Measurements from ENCODE around the gene USP24. TPM values are rescaled to one million over a fixed set of nuclear protein-coding genes. Genes with fewer than 3 reads are reported as not detected.

Gene USP24
- total and polyA plus RNA-seq, 3 experiments from 2014 or later = 7.5 to 51.6 (median 51.5) TPM

DNA sequence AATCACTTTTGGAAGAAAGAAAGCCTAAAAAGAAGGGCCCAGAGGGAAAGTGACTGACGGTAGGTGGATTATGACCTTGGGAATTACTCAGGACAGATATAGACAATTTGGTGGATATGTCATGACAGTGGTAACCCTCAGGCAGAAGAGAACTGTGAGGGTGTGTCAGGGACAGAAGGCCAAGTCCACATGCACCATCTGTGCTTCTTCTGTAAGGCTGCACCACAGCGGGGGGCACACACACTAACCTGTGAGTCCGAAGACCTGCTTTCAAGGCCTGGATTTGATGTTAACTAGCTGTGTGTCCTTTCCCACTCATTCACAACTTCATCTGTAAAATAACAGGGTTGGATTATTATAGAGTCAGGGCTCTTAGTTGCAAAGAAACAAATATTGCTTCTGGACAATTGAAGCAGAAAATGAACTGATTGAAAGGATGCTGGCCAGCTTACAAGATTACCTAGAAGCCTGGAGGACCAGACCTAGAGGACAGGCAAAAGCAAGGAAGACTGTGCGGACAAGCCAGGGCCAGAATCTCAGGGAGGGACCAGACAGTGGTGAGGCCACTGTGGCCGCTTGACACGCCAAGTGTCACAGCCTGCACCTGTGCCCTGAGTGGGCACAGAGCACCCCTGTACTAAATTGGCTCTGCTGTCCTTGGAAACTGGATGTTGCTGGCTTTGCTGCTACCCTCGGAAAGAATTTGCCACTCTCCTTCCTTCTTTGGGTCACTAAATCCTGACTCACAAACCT lies 34.7 kb upstream of the USP24 start:
- no peaks in the 10 kb centered on the region for H3K4me1 ChIP-seq (ENCODE audit: insufficient read depth, low read length)
- H3K27me3 Mint-ChIP-seq = peaks cover 0 to 5% of the 10 kb centered on the region in 2 donors
- H3K4me3 ChIP-seq (ENCODE audit: low read length) = no peak overlapping the region
- H3K36me3 ChIP-seq (ENCODE audit: insufficient read depth, low read length) = no peaks in the 10 kb centered on the region
- no peaks in the 10 kb centered on the region for H3K9me3 ChIP-seq (ENCODE audit: low read length)
- no peaks in the 10 kb centered on the region for H3K36me3 Mint-ChIP-seq
- DNase-seq = no peak
- H3K9me3 Mint-ChIP-seq = no peaks in the 10 kb centered on the region
- H3K27ac ChIP-seq (ENCODE audit: low read depth, low read length) = no peak overlapping the region
- H3K27ac Mint-ChIP-seq = peak overlapping the region in 1 of 8 donors; percentile 30
- no peak overlapping the region for H3K4me3 Mint-ChIP-seq
- CTCF ChIA-PET = no interaction called here
- POLR2A ChIA-PET = no interaction called here
- H3K27me3 ChIP-seq (ENCODE audit: insufficient read depth, low read length, poor library complexity, severe bottlenecking) = no peaks in the 10 kb centered on the region
- no peaks in the 10 kb centered on the region for H3K4me1 Mint-ChIP-seq

DNA sequence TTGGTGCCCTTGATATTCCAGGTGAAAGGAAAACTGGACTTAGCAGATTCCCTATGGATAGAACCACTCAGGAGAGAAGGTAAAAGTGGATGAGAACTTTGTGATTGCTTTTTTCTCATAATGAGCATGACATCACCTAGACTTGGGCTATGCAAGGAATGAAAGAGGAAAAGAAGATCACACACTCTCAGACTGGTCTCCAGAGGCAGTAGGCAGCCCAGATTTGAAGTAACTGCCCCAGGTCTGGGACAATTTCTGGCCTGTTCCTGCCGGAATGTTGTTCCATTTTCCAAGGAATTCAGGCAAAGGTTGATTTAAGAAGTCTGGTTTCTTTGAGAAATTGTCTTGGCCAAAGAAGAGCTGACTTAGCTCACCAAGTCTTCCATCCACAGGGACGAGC lies 31.7 kb upstream of the USP24 start:
- Histone ChIP-seq H3K4me1 (ENCODE audit: insufficient read depth, low read length) (no peaks in the 10 kb centered on the region), H3K4me3 (ENCODE audit: low read length) (no peak overlapping the region), H3K9me3 (ENCODE audit: low read length) (no peaks in the 10 kb centered on the region), H3K36me3 (ENCODE audit: insufficient read depth, low read length) (no peaks in the 10 kb centered on the region), H3K27me3 (ENCODE audit: insufficient read depth, low read length, poor library complexity, severe bottlenecking) (no peaks in the 10 kb centered on the region), H3K27ac (ENCODE audit: low read depth, low read length) (no peak overlapping the region)
- H3K4me3 Mint-ChIP-seq = no peak overlapping the region
- no peaks in the 10 kb centered on the region for H3K4me1 Mint-ChIP-seq
- H3K27ac Mint-ChIP-seq = no peak overlapping the region
- H3K9me3 Mint-ChIP-seq = no peaks in the 10 kb centered on the region
- ChIA-PET POLR2A (no interaction called here), CTCF (no interaction called here)
- DNase-seq = no peak
- no peaks in the 10 kb centered on the region for H3K36me3 Mint-ChIP-seq
- H3K27me3 Mint-ChIP-seq = peaks cover 0 to 7% of the 10 kb centered on the region in 2 donors

DNA sequence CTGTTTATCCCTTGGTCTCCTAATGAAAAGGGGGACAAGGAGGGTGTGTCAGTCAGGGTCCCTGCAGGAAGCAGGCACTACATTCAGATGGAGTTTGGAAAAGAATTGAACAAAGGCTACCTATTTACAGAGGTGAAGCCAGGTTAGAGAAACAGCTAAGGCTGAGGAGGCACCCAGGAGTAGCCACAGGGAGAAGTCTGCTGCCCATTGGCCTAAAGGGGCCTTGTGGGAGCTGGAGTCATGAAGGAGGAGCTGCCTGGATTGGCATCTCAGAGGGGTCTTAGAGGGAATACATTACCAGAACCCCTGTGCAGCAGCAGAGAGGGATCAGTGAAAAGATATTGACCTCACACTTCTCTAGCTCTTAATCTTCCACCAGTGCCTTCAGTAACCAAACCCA lies 31.2 kb upstream of the USP24 start:
- H3K4me1 Mint-ChIP-seq = no peaks in the 10 kb centered on the region
- H3K27ac ChIP-seq (ENCODE audit: low read depth, low read length) = no peak overlapping the region
- no peak for DNase-seq
- H3K9me3 Mint-ChIP-seq = no peaks in the 10 kb centered on the region
- peaks cover 0 to 1% (median 0%) of the 10 kb centered on the region in 3 donors for H3K36me3 Mint-ChIP-seq
- no peaks in the 10 kb centered on the region for H3K9me3 ChIP-seq (ENCODE audit: low read length)
- no peaks in the 10 kb centered on the region for H3K4me1 ChIP-seq (ENCODE audit: insufficient read depth, low read length)
- ChIA-PET POLR2A (no interaction called here), CTCF (no interaction called here)
- no peak overlapping the region for H3K4me3 ChIP-seq (ENCODE audit: low read length)
- no peak overlapping the region for H3K4me3 Mint-ChIP-seq
- no peaks in the 10 kb centered on the region for H3K36me3 ChIP-seq (ENCODE audit: insufficient read depth, low read length)
- H3K27me3 Mint-ChIP-seq = peaks cover 0 to 7% of the 10 kb centered on the region in 2 donors
- no peak overlapping the region for H3K27ac Mint-ChIP-seq
- no peaks in the 10 kb centered on the region for H3K27me3 ChIP-seq (ENCODE audit: insufficient read depth, low read length, poor library complexity, severe bottlenecking)

DNA sequence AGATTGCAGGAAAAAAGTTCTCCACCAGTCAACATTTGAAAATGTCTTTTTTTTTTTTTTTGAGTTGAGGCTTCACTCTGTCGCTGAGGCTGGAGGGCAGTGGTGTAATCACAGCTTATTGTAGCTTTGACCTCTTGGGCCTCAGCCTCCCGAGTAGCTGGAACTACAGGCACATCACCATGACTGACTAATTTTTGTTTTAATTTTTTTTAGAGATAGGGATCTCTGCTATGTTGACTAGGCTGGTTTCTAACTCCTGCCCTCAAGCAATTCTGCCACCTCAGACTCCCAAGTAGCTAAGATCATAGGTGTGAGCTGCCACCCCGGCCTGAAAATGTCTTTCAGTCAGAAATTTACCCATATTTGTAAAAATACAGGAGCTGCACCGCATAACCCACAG lies 30.6 kb upstream of the USP24 start:
- peaks cover 0 to 7% of the 10 kb centered on the region in 2 donors for H3K27me3 Mint-ChIP-seq
- Histone ChIP-seq H3K36me3 (ENCODE audit: insufficient read depth, low read length) (no peaks in the 10 kb centered on the region), H3K9me3 (ENCODE audit: low read length) (no peaks in the 10 kb centered on the region), H3K4me3 (ENCODE audit: low read length) (no peak overlapping the region), H3K27ac (ENCODE audit: low read depth, low read length) (no peak overlapping the region), H3K27me3 (ENCODE audit: insufficient read depth, low read length, poor library complexity, severe bottlenecking) (no peaks in the 10 kb centered on the region), H3K4me1 (ENCODE audit: insufficient read depth, low read length) (no peaks in the 10 kb centered on the region)
- H3K4me3 Mint-ChIP-seq = no peak overlapping the region
- no peaks in the 10 kb centered on the region for H3K9me3 Mint-ChIP-seq
- peaks cover 0 to 4% (median 0%) of the 10 kb centered on the region in 3 donors for H3K36me3 Mint-ChIP-seq
- H3K4me1 Mint-ChIP-seq = no peaks in the 10 kb centered on the region
- ChIA-PET CTCF (no interaction called here), POLR2A (no interaction called here)
- H3K27ac Mint-ChIP-seq = no peak overlapping the region
- no peak for DNase-seq

DNA sequence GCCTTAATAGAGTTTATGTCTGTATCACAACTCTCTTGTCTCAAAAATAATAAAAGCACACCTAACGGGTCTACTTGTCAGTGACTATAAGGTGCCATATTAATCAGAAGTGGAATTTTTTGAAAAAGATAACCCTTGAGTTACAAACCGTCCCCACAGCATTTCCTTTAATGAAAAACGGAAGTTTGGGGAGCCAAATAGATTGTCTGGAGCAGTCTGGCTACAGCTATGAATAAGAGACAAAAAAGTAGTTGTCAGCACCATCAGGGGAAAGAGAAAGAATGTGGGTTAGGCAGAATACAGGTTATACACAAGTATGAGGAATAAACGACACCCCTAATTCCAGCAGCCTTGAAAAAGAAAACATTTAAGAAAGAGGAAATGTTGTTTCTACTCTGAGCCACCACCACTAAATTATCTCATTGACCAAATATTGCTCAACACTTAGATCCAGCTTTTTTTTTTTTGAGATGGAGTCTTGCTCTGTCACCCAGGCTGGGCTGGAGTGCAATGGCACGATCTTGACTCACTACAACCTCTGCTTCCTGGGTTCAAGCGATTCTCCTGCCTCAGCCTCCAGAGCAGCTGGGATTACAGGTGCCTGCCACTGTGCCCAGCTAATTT lies 29.4 kb upstream of the USP24 start:
- no peak overlapping the region for H3K4me3 Mint-ChIP-seq
- peaks cover 0 to 7% of the 10 kb centered on the region in 2 donors for H3K27me3 Mint-ChIP-seq
- no peaks in the 10 kb centered on the region for H3K36me3 ChIP-seq (ENCODE audit: insufficient read depth, low read length)
- no peak overlapping the region for H3K27ac Mint-ChIP-seq
- peaks cover 0 to 4% (median 0%) of the 10 kb centered on the region in 3 donors for H3K36me3 Mint-ChIP-seq
- H3K4me1 ChIP-seq (ENCODE audit: insufficient read depth, low read length) = no peaks in the 10 kb centered on the region
- no peaks in the 10 kb centered on the region for H3K9me3 ChIP-seq (ENCODE audit: low read length)
- no peak for DNase-seq
- POLR2A ChIA-PET = no interaction called here
- CTCF ChIA-PET = no interaction called here
- no peaks in the 10 kb centered on the region for H3K9me3 Mint-ChIP-seq
- H3K4me3 ChIP-seq (ENCODE audit: low read length) = no peak overlapping the region
- no peak overlapping the region for H3K27ac ChIP-seq (ENCODE audit: low read depth, low read length)
- H3K27me3 ChIP-seq (ENCODE audit: insufficient read depth, low read length, poor library complexity, severe bottlenecking) = no peaks in the 10 kb centered on the region
- H3K4me1 Mint-ChIP-seq = no peaks in the 10 kb centered on the region

DNA sequence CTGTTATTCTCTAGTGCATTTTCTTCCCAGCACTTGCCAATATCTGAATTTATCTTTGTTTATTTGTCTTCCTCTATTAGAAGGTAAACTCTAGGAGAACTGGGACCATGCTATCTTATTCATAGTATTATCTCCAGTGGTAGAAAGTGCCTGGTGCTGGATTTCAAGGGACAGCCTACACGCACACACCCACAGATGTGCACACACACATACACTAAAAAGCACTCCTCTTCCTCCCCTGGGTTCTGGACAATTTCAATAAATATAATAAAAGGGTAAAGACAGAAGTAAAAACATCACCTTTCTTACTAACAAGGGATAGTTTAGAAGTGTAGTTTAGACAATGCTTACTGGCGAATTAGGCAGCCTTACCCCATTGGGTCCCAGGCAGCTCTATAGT lies 28.5 kb upstream of the USP24 start:
- ChIA-PET POLR2A (no interaction called here), CTCF (no interaction called here)
- no peaks in the 10 kb centered on the region for H3K36me3 ChIP-seq (ENCODE audit: insufficient read depth, low read length)
- peaks cover 0 to 7% of the 10 kb centered on the region in 2 donors for H3K27me3 Mint-ChIP-seq
- peaks cover 0 to 4% (median 0%) of the 10 kb centered on the region in 3 donors for H3K36me3 Mint-ChIP-seq
- no peaks in the 10 kb centered on the region for H3K9me3 Mint-ChIP-seq
- peak overlapping the region in 1 of 8 donors; percentile 3 for H3K27ac Mint-ChIP-seq
- H3K9me3 ChIP-seq (ENCODE audit: low read length) = no peaks in the 10 kb centered on the region
- no peak overlapping the region for H3K4me3 ChIP-seq (ENCODE audit: low read length)
- no peak overlapping the region for H3K4me3 Mint-ChIP-seq
- no peaks in the 10 kb centered on the region for H3K4me1 Mint-ChIP-seq
- H3K27me3 ChIP-seq (ENCODE audit: insufficient read depth, low read length, poor library complexity, severe bottlenecking) = no peaks in the 10 kb centered on the region
- H3K4me1 ChIP-seq (ENCODE audit: insufficient read depth, low read length) = no peaks in the 10 kb centered on the region
- no peak for DNase-seq
- no peak overlapping the region for H3K27ac ChIP-seq (ENCODE audit: low read depth, low read length)

DNA sequence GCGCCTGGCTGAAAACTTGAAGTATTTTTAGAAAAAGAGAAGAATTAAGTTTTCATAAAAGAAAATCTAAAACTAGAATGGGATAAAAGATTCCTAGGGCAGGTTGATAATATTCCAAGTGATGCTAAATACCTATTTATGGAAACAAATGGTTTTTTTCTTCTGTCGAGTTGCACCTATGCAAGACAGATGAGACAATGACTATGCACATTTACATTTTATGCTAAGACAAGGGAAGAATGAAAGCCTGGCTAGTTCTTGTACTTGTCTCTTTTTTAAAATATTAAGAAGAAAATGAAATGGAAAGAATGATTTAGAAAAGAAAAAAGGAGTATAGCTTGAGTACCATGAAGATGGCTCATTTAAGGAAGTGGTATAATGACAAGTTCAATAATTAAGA lies 24.4 kb upstream of the USP24 start:
- Histone ChIP-seq H3K27me3 (ENCODE audit: insufficient read depth, low read length, poor library complexity, severe bottlenecking) (no peaks in the 10 kb centered on the region), H3K4me3 (ENCODE audit: low read length) (no peak overlapping the region), H3K36me3 (ENCODE audit: insufficient read depth, low read length) (no peaks in the 10 kb centered on the region), H3K27ac (ENCODE audit: low read depth, low read length) (no peak overlapping the region), H3K4me1 (ENCODE audit: insufficient read depth, low read length) (no peaks in the 10 kb centered on the region), H3K9me3 (ENCODE audit: low read length) (no peaks in the 10 kb centered on the region)
- no peak for DNase-seq
- ChIA-PET CTCF (no interaction called here), POLR2A (no interaction called here)
- Mint-ChIP-seq H3K4me1 (peaks cover 0 to 8% (median 5%) of the 10 kb centered on the region in 3 donors), H3K36me3 (peaks cover 0 to 4% (median 0%) of the 10 kb centered on the region in 3 donors), H3K4me3 (no peak overlapping the region), H3K27ac (no peak overlapping the region), H3K9me3 (no peaks in the 10 kb centered on the region), H3K27me3 (peaks cover 6 to 8% of the 10 kb centered on the region in 2 donors)

DNA sequence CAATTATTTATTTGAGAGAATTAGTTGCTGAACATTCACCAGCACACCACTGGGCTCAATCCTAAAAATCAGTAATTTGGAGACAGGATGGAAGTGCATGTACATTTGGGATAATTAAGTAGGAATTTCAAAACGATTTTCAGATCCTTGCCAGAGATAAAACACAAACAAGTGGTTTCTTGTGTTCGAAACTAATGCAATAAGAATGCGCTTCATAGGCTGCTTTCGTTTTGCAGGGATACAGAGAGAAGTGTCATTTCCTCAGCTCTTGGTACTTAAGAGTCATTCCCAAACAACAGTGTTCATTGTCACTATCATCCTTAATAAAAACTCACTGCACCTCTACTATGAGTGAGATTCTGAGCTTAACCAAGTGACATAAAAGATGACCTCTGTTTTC lies 20.6 kb upstream of the USP24 start:
- no peak for DNase-seq
- Histone ChIP-seq H3K27ac (ENCODE audit: low read depth, low read length) (no peak overlapping the region), H3K4me1 (ENCODE audit: insufficient read depth, low read length) (no peaks in the 10 kb centered on the region), H3K36me3 (ENCODE audit: insufficient read depth, low read length) (no peaks in the 10 kb centered on the region), H3K27me3 (ENCODE audit: insufficient read depth, low read length, poor library complexity, severe bottlenecking) (no peaks in the 10 kb centered on the region), H3K9me3 (ENCODE audit: low read length) (no peaks in the 10 kb centered on the region), H3K4me3 (ENCODE audit: low read length) (no peak overlapping the region)
- POLR2A ChIA-PET = no interaction called here
- H3K4me3 Mint-ChIP-seq = peak overlapping the region in 2 of 7 donors; percentile 2 to 19
- no peaks in the 10 kb centered on the region for H3K9me3 Mint-ChIP-seq
- no peak overlapping the region for H3K27ac Mint-ChIP-seq
- peaks cover 14 to 25% of the 10 kb centered on the region in 2 donors for H3K27me3 Mint-ChIP-seq
- CTCF ChIA-PET = interaction anchor here (0.8 kb wide), 1 partner anchor 17 kb away, joined by 3 read pairs; no protein-coding TSS in a partner anchor
- peaks cover 0 to 8% (median 5%) of the 10 kb centered on the region in 3 donors for H3K4me1 Mint-ChIP-seq
- no peaks in the 10 kb centered on the region for H3K36me3 Mint-ChIP-seq

Data from CD8-positive, alpha-beta memory T cell (primary cell).